ENCODE data around the gene FOXS1. TPM values are rescaled to one million over a fixed set of nuclear protein-coding genes. Genes with fewer than 3 reads are reported as not detected.

Gene FOXS1
- total RNA-seq, 5 donors from 2014 or later (not counting 1 experiment from before 2014, with no cell fraction given), result not detected

DNA sequence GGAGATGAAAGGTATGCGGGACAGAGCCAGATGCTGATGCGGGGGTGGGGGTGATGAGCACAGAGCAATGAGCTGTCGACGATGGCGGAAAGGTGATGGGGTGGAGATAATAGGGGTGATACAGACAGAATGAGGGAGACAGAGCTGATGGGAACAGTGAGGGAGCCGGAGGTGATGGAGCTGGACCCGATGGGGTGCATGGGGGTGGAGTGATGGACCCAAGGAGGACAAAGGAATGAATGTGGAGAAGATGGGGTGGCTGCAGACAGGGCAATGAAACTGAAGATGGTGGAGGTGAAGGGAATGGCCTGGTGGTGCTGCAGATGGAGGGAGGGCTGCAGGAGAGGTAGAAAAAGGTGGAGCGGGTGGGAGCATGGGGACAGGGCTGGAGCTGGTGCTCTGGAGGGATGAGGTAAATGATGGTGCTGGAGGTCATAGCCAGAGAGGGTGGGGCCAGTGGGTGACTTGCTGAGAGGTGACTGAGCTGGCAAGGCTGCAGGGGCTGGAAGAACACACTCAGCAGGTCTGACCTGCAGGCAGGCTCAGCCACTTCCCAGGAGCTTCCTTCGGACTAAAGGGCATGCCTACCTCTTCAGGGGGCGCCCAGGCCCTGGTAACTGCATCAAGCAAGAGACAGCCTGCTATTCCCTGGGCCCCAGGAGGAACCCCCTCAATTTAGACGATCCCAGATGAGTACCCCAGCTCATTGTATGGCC is 6.0 kb upstream of the FOXS1 start:
- no peaks in the 10 kb centered on the region for H3K9me3 ChIP-seq
- no peaks in the 10 kb centered on the region for H3K36me3 ChIP-seq (ENCODE audit: control insufficient read depth in 2 of 2, extremely low read depth in 1 of 2, insufficient read depth in 1 of 2, low read length in 1 of 2)
- ChIA-PET CTCF (interaction anchor here (0.6 to 1.8 kb wide), 5 partner anchors 15 to 803 kb away, joined by 3 to 18 read pairs (median 4); partner anchors contain the start of gene PDRG1 (in 1 of the 2)), POLR2A (no interaction called here)
- DNase-seq (no peak), ATAC-seq (replicated peaks in 1 of 4) (no peak)
- Mint-ChIP-seq H3K4me3 (no peak overlapping the region), H3K4me1 (peaks cover 0 to 1% (median 0%) of the 10 kb centered on the region in 3 donors), H3K9me3 (no peaks in the 10 kb centered on the region), H3K36me3 (no peaks in the 10 kb centered on the region), H3K27me3 (peaks cover 15 to 34% of the 10 kb centered on the region in 2 donors), H3K27ac (no peak overlapping the region)
- WGBS (ENCODE audit: insufficient coverage), result 83% methylated on average over 10 of the region's 11 CpGs
- H3K4me1 ChIP-seq (ENCODE audit: control insufficient read depth in 1 of 2, extremely low read depth in 1 of 2, insufficient read depth in 2 of 2, low read length in 2 of 2), result peaks cover 0 to 6% of the 10 kb centered on the region in 2 experiments
- H3K27me3 ChIP-seq (replicated peaks in 1 of 2; ENCODE audit: control insufficient read depth in 2 of 2, extremely low read depth in 1 of 2, insufficient read depth in 2 of 2, low read length in 1 of 2), result peaks cover 0 to 51% of the 10 kb centered on the region in 2 experiments
- H3K4me3 ChIP-seq (ENCODE audit: control insufficient read depth in 1 of 2, extremely low read depth in 1 of 2, low read length in 1 of 2), result no peak overlapping the region
- H3K27ac ChIP-seq (ENCODE audit: low read length), result no peak overlapping the region

- Histone ChIP-seq H3K36me3 (ENCODE audit: control insufficient read depth in 2 of 2, extremely low read depth in 1 of 2, insufficient read depth in 1 of 2, low read length in 1 of 2) (no peaks in the 10 kb centered on the region), H3K9me3 (no peaks in the 10 kb centered on the region), H3K27me3 (replicated peaks in 1 of 2; ENCODE audit: control insufficient read depth in 2 of 2, extremely low read depth in 1 of 2, insufficient read depth in 2 of 2, low read length in 1 of 2) (peaks cover 0 to 46% of the 10 kb centered on the region in 2 experiments), H3K27ac (ENCODE audit: low read length) (no peak overlapping the region), H3K4me3 (ENCODE audit: control insufficient read depth in 1 of 2, extremely low read depth in 1 of 2, low read length in 1 of 2) (no peak overlapping the region), H3K4me1 (ENCODE audit: control insufficient read depth in 1 of 2, extremely low read depth in 1 of 2, insufficient read depth in 2 of 2, low read length in 2 of 2) (peaks cover 0 to 6% of the 10 kb centered on the region in 2 experiments)
- H3K4me1 Mint-ChIP-seq, result peaks cover 0 to 1% (median 0%) of the 10 kb centered on the region in 3 donors
- H3K27me3 Mint-ChIP-seq, result peaks cover 15 to 34% of the 10 kb centered on the region in 2 donors
- ATAC-seq (replicated peaks in 1 of 4) (no peak), DNase-seq (no peak)
- H3K9me3 Mint-ChIP-seq, result no peaks in the 10 kb centered on the region
- H3K36me3 Mint-ChIP-seq, result no peaks in the 10 kb centered on the region
- H3K4me3 Mint-ChIP-seq, result no peak overlapping the region
- WGBS (ENCODE audit: insufficient coverage), result 70% methylated on average over 30 of the region's 45 CpGs
- H3K27ac Mint-ChIP-seq, result no peak overlapping the region
- ChIA-PET CTCF (no interaction called here), POLR2A (no interaction called here)
Observed at GRCh38 chr20:31849306-31849930, 4.0 kb upstream of the FOXS1 start.

DNA sequence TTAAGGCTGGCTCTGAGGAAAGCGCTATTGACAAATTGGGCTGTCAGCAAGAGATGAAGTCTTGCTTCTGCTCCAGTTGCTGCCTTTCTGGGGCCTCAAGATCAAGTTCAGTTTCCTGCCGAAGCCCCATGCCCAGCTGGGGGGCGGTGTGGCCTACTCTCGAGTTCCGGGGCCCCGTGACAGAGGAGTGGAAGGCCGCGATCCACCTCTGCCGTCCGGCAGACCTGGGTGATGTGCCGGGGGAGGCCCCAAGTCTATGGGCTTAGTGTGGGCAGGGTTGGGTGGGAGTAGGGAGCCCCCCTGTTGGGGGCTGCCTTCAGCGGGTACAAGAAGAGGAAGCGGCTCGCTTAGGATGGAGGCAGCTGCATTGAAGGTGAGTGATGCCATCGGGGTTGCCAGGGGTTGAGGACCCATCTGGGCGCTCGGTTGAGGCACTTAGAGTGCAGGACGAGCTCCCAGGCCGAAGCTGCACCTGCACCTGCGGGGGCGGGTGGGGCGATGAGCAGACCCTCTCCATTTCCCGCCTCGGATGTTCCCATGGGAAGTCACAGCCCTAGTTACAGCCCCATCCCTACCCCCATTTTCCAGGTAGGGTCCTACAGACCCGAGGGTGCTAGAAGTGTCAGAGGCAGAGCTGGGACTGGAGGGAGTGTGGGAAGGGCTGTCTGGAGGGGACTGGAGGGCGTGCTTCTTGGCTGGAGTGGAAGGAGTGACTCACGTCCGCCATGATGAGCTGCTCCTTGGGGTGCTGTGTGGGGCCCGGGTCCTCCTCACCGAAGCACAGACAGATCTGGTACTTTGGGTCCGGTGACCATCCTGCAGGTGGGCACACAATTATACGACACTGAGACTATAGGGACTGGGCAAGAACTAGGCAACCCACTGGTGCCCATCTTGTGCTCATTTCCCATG is 2.9 kb upstream of the FOXS1 start:
- Histone ChIP-seq H3K27ac (ENCODE audit: low read length) (no peak overlapping the region), H3K27me3 (replicated peaks in 1 of 2; ENCODE audit: control insufficient read depth in 2 of 2, extremely low read depth in 1 of 2, insufficient read depth in 2 of 2, low read length in 1 of 2) (peaks cover 0 to 41% of the 10 kb centered on the region in 2 experiments), H3K4me3 (ENCODE audit: control insufficient read depth in 1 of 2, extremely low read depth in 1 of 2, low read length in 1 of 2) (no peak overlapping the region), H3K36me3 (ENCODE audit: control insufficient read depth in 2 of 2, extremely low read depth in 1 of 2, insufficient read depth in 1 of 2, low read length in 1 of 2) (no peaks in the 10 kb centered on the region), H3K9me3 (no peaks in the 10 kb centered on the region), H3K4me1 (ENCODE audit: control insufficient read depth in 1 of 2, extremely low read depth in 1 of 2, insufficient read depth in 2 of 2, low read length in 2 of 2) (peaks cover 0 to 6% of the 10 kb centered on the region in 2 experiments)
- DNase-seq (no peak), ATAC-seq (replicated peaks in 1 of 4) (no peak)
- H3K9me3 Mint-ChIP-seq, result no peaks in the 10 kb centered on the region
- no peaks in the 10 kb centered on the region for H3K36me3 Mint-ChIP-seq
- ChIA-PET POLR2A (no interaction called here), CTCF (interaction anchor here in 1 of 2 donors (2.2 kb wide), 1 partner anchor 103 kb away, joined by 5 read pairs; the partner anchor contains the start of gene PDRG1)
- WGBS (ENCODE audit: insufficient coverage), result 70% methylated on average over 21 of the region's 32 CpGs
- peaks cover 11 to 30% of the 10 kb centered on the region in 2 donors for H3K27me3 Mint-ChIP-seq
- H3K27ac Mint-ChIP-seq, result no peak overlapping the region
- H3K4me1 Mint-ChIP-seq, result peaks cover 0 to 1% (median 0%) of the 10 kb centered on the region in 3 donors
- no peak overlapping the region for H3K4me3 Mint-ChIP-seq

DNA sequence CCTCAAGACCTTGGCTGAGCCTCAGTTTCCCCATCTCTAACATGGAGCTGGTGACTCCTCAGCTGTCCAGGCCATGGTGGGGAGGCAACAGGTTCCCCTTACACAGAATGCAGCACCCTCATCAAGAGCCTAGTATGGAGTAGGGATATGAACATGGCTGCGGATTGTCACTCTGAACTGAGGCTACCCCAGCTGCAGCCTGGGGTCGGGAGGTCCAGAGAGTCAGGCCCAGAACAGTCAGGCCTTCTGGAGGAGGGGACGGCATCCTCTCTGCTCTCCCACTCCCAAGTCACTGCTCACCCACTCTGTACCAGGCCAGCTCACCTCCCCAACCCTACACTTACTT is 1.4 kb upstream of the FOXS1 start:
- WGBS (ENCODE audit: insufficient coverage), result no CpG with 5 or more reads among the region's 3 CpGs

GRCh38 chr20:31844737-31845299 is 586 bp downstream of the FOXS1 start:
- Histone ChIP-seq H3K36me3 (ENCODE audit: control insufficient read depth in 2 of 2, extremely low read depth in 1 of 2, insufficient read depth in 1 of 2, low read length in 1 of 2) (no peaks in the 10 kb centered on the region), H3K9me3 (no peaks in the 10 kb centered on the region), H3K27ac (ENCODE audit: low read length) (no peak overlapping the region), H3K4me3 (ENCODE audit: control insufficient read depth in 1 of 2, extremely low read depth in 1 of 2, low read length in 1 of 2) (no peak overlapping the region), H3K27me3 (replicated peaks in 1 of 2; ENCODE audit: control insufficient read depth in 2 of 2, extremely low read depth in 1 of 2, insufficient read depth in 2 of 2, low read length in 1 of 2) (peaks cover 0 to 12% of the 10 kb centered on the region in 2 experiments), H3K4me1 (ENCODE audit: control insufficient read depth in 1 of 2, extremely low read depth in 1 of 2, insufficient read depth in 2 of 2, low read length in 2 of 2) (no peaks in the 10 kb centered on the region)
- ChIA-PET CTCF (interaction anchor here in 1 of 2 donors (1.0 kb wide), 1 partner anchor 12 kb away, joined by 4 read pairs; no protein-coding TSS in a partner anchor), POLR2A (no interaction called here)
- Mint-ChIP-seq H3K36me3 (no peaks in the 10 kb centered on the region), H3K4me1 (no peaks in the 10 kb centered on the region), H3K27ac (no peak overlapping the region), H3K9me3 (no peaks in the 10 kb centered on the region), H3K27me3 (peaks cover 0 to 10% of the 10 kb centered on the region in 2 donors), H3K4me3 (no peak overlapping the region)
- WGBS (ENCODE audit: insufficient coverage), result 90% methylated on average over 28 of the region's 28 CpGs
- ATAC-seq (replicated peaks in 1 of 4) (no peak), DNase-seq (no peak)

More for the DNA sequence above, 1.4 kb upstream of the FOXS1 start:
- no peaks in the 10 kb centered on the region for H3K9me3 Mint-ChIP-seq
- Histone ChIP-seq H3K36me3 (ENCODE audit: control insufficient read depth in 2 of 2, extremely low read depth in 1 of 2, insufficient read depth in 1 of 2, low read length in 1 of 2) (no peaks in the 10 kb centered on the region), H3K27ac (ENCODE audit: low read length) (no peak overlapping the region), H3K9me3 (no peaks in the 10 kb centered on the region), H3K27me3 (replicated peaks in 1 of 2; ENCODE audit: control insufficient read depth in 2 of 2, extremely low read depth in 1 of 2, insufficient read depth in 2 of 2, low read length in 1 of 2) (peaks cover 0 to 30% of the 10 kb centered on the region in 2 experiments), H3K4me1 (ENCODE audit: control insufficient read depth in 1 of 2, extremely low read depth in 1 of 2, insufficient read depth in 2 of 2, low read length in 2 of 2) (no peaks in the 10 kb centered on the region), H3K4me3 (ENCODE audit: control insufficient read depth in 1 of 2, extremely low read depth in 1 of 2, low read length in 1 of 2) (no peak overlapping the region)
- CTCF ChIA-PET, result interaction anchor here in 1 of 2 donors (0.7 to 2.2 kb wide), 6 partner anchors 9 to 171 kb away, joined by 3 to 5 read pairs (median 3); partner anchors contain the start of gene PDRG1
- H3K4me3 Mint-ChIP-seq, result no peak overlapping the region
- POLR2A ChIA-PET, result no interaction called here
- DNase-seq (no peak), ATAC-seq (replicated peaks in 1 of 4) (no peak)
- H3K36me3 Mint-ChIP-seq, result no peaks in the 10 kb centered on the region
- H3K27me3 Mint-ChIP-seq, result peaks cover 11 to 27% of the 10 kb centered on the region in 2 donors
- no peak overlapping the region for H3K27ac Mint-ChIP-seq
- no peaks in the 10 kb centered on the region for H3K4me1 Mint-ChIP-seq

DNA sequence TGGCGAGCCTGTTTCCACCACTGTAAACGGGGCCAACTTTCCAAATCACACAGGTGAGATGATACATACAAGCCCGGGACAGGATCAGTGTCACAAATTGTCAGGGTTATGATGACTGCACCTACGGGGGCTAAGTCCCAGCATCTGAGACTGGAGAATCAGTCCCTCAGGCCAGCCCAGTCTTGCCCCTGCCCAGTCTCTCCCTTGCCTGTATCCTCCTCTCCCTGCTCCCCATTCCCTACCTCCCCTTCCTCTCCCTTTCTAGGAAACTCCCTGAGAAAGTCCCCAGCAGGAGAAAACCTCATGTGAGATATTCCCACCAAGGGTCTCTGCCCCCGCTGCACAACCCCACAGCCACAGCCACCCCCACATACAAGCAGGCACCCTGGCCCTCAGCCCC is 1.5 kb downstream of the FOXS1 start:
- no peaks in the 10 kb centered on the region for H3K36me3 ChIP-seq (ENCODE audit: control insufficient read depth in 2 of 2, extremely low read depth in 1 of 2, insufficient read depth in 1 of 2, low read length in 1 of 2)
- H3K9me3 Mint-ChIP-seq, result no peaks in the 10 kb centered on the region
- H3K36me3 Mint-ChIP-seq, result no peaks in the 10 kb centered on the region
- H3K27me3 ChIP-seq (replicated peaks in 1 of 2; ENCODE audit: control insufficient read depth in 2 of 2, extremely low read depth in 1 of 2, insufficient read depth in 2 of 2, low read length in 1 of 2), result peaks cover 0 to 10% of the 10 kb centered on the region in 2 experiments
- H3K27ac ChIP-seq (ENCODE audit: low read length), result no peak overlapping the region
- H3K4me3 Mint-ChIP-seq, result no peak overlapping the region
- no peaks in the 10 kb centered on the region for H3K4me1 Mint-ChIP-seq
- CTCF ChIA-PET, result no interaction called here
- H3K4me3 ChIP-seq (ENCODE audit: control insufficient read depth in 1 of 2, extremely low read depth in 1 of 2, low read length in 1 of 2), result no peak overlapping the region
- H3K27me3 Mint-ChIP-seq, result peaks cover 0 to 5% of the 10 kb centered on the region in 2 donors
- no peaks in the 10 kb centered on the region for H3K9me3 ChIP-seq
- no peak for ATAC-seq (replicated peaks in 1 of 4)
- no peak overlapping the region for H3K27ac Mint-ChIP-seq
- WGBS (ENCODE audit: insufficient coverage), result 80% methylated on average over 2 of the region's 5 CpGs
- H3K4me1 ChIP-seq (ENCODE audit: control insufficient read depth in 1 of 2, extremely low read depth in 1 of 2, insufficient read depth in 2 of 2, low read length in 2 of 2), result no peaks in the 10 kb centered on the region
- no peak for DNase-seq
- POLR2A ChIA-PET, result no interaction called here
